Measurements from ENCODE around the gene ADRM1. TPM values are rescaled to one million over a fixed set of nuclear protein-coding genes. Genes with fewer than 3 reads are reported as not detected.

The ADRM1 gene
- total and polyA plus RNA-seq, 2 of the 4 experiments (the other 2 are of a cell fraction): 103 to 149 TPM

DNA sequence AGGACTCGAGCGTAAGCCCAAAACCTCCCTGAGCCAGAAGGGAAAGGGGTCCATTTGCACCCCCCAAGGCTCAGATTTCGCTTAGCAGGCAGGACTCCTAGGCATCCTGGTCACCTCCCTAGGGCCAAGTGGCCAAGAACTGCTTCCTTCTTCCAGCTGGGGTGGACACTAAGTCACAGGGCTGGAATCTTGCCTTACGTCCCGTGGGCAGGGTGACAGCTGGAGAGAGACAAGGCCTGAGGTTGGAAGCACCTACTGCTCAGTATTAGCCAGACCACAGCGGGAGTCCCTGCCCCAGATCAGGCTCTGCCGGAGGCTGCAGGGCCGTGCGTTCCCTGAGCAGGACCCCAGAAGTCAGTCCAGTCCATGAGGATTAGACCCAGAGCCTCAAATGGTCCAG lies 44.6 kb downstream of the ADRM1 start:
- Histone ChIP-seq H3K27ac (ENCODE audit: insufficient read depth, low read length) (no peak overlapping the region), H2BK120ac (ENCODE audit: low read depth, low read length) (no peak overlapping the region), H3K9me3 (ENCODE audit: control insufficient read depth, insufficient read depth, low read length) (no peaks in the 10 kb centered on the region), H3K4me3 (ENCODE audit: insufficient read depth, low read depth, low read length) (no peak overlapping the region), H3K56ac (ENCODE audit: extremely low read depth, insufficient read depth, low read length) (no peak overlapping the region), H4K8ac (ENCODE audit: low read depth in 2 of 2, low read length in 2 of 2) (no peak overlapping the region), H3K14ac (replicated peaks; ENCODE audit: low read depth, low read length) (no peak overlapping the region), H3K4me1 (ENCODE audit: control insufficient read depth, insufficient read depth, low read length) (no peaks in the 10 kb centered on the region; the same call in 1 of the 2 replicates), H2AFZ (replicated peaks; ENCODE audit: low read length, poor library complexity) (peak overlapping the region; percentile 21), H3K9ac (ENCODE audit: low read depth, low read length) (no peak overlapping the region), H4K20me1 (ENCODE audit: insufficient read depth, low read length) (no peaks in the 10 kb centered on the region), H3K9me1 (ENCODE audit: insufficient read depth, low read length) (peaks cover 2% of the 10 kb centered on the region; the same call in 1 of the 2 replicates), H3K4ac (ENCODE audit: low read depth, low read length) (no peak overlapping the region), H4K5ac (ENCODE audit: low read depth, low read length) (no peak overlapping the region), H2BK5ac (ENCODE audit: low read depth, low read length, poor library complexity, severe bottlenecking) (no peak overlapping the region), H3K23ac (ENCODE audit: low read depth, low read length) (no peak overlapping the region), H3K18ac (ENCODE audit: low read depth, low read length) (no peak overlapping the region), H2BK20ac (ENCODE audit: low read depth, low read length) (no peak overlapping the region), H3K36me3 (ENCODE audit: control insufficient read depth, insufficient read depth, low read length) (peaks cover 9% of the 10 kb centered on the region; the same call in 1 of the 2 replicates), H3K4me2 (ENCODE audit: low read depth, low read length) (no peak overlapping the region), H3K79me1 (ENCODE audit: low read depth in 1 of 2, low read length in 2 of 2) (no peaks in the 10 kb centered on the region), H4K91ac (ENCODE audit: insufficient read depth, low read depth, low read length) (no peak overlapping the region), H2AK9ac (replicated peaks; ENCODE audit: low read depth, low read length, poor library complexity) (peak overlapping the region; percentile 42), H3K27me3 (ENCODE audit: control insufficient read depth, insufficient read depth, low read length) (no peaks in the 10 kb centered on the region), H2AK5ac (ENCODE audit: low read depth, low read length) (no peak overlapping the region; the same call in 1 of the 2 replicates), H2BK15ac (ENCODE audit: low read depth, low read length) (no peak overlapping the region)
- ChIA-PET POLR2A (ENCODE audit: unreplicated experiment) (no interaction called here), CTCF (no interaction called here)
- ATAC-seq (ENCODE audit: low read depth): no peak
- dilution Hi-C loops (cut with HindIII; ENCODE audit: low sequenced_read_pairs, unreplicated experiment) (no loop called here), in situ Hi-C loops (cut with MboI; ENCODE audit: low sequenced_read_pairs) (no loop called here), intact Hi-C loops (cut with micrococcal nuclease) (no loop called here)
- TF ChIP-seq, protein P1, sequence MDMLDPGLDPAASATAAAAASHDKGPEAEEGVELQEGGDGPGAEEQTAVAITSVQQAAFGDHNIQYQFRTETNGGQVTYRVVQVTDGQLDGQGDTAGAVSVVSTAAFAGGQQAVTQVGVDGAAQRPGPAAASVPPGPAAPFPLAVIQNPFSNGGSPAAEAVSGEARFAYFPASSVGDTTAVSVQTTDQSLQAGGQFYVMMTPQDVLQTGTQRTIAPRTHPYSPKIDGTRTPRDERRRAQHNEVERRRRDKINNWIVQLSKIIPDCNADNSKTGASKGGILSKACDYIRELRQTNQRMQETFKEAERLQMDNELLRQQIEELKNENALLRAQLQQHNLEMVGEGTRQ (IDR thresholded peaks at IDR 0.05; ENCODE audit: low read depth, low read length): no peak
- TF ChIP-seq BHLHE40 (IDR thresholded peaks at IDR 0.05; ENCODE audit: low read depth, low read length): no peak
- TF ChIP-seq, protein P2, sequence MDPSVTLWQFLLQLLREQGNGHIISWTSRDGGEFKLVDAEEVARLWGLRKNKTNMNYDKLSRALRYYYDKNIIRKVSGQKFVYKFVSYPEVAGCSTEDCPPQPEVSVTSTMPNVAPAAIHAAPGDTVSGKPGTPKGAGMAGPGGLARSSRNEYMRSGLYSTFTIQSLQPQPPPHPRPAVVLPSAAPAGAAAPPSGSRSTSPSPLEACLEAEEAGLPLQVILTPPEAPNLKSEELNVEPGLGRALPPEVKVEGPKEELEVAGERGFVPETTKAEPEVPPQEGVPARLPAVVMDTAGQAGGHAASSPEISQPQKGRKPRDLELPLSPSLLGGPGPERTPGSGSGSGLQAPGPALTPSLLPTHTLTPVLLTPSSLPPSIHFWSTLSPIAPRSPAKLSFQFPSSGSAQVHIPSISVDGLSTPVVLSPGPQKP (IDR thresholded peaks at IDR 0.05; ENCODE audit: borderline replicate concordance, low read depth, low read length): no peak
- no peak for TF ChIP-seq MXI1 (IDR thresholded peaks at IDR 0.05; ENCODE audit: borderline replicate concordance, low read depth, low read length)
- no peak for TF ChIP-seq RCOR1 (IDR thresholded peaks at IDR 0.05; ENCODE audit: insufficient replicate concordance, low read length)
- TF ChIP-seq, protein P3, sequence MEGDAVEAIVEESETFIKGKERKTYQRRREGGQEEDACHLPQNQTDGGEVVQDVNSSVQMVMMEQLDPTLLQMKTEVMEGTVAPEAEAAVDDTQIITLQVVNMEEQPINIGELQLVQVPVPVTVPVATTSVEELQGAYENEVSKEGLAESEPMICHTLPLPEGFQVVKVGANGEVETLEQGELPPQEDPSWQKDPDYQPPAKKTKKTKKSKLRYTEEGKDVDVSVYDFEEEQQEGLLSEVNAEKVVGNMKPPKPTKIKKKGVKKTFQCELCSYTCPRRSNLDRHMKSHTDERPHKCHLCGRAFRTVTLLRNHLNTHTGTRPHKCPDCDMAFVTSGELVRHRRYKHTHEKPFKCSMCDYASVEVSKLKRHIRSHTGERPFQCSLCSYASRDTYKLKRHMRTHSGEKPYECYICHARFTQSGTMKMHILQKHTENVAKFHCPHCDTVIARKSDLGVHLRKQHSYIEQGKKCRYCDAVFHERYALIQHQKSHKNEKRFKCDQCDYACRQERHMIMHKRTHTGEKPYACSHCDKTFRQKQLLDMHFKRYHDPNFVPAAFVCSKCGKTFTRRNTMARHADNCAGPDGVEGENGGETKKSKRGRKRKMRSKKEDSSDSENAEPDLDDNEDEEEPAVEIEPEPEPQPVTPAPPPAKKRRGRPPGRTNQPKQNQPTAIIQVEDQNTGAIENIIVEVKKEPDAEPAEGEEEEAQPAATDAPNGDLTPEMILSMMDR (conservative IDR thresholded peaks at IDR 0.05; ENCODE audit: low read depth, low read length): no peak
- TF ChIP-seq MAZ (IDR thresholded peaks at IDR 0.05; ENCODE audit: borderline replicate concordance, low read depth, low read length): no peak
- 82% methylated on average over 5 of the region's 9 CpGs; no CpG with 5 or more reads in 1 of the 2 experiments for WGBS, 2 experiments (ENCODE audit: extremely low coverage in 2 of 2, insufficient read length in 1 of 2)
- no TSS peak for BruUV-seq (replicated peaks)
- DNase-seq: no peak
